GM19397 (cell line): ENCODE results near the gene SMC1B.
A peak's percentile ranks its signal among the peaks of the same experiment; 100 is the strongest.

ENCODE experiments used
- ATAC-seq: cut with Tn5 transposase; IDR thresholded peaks from one replicate; pipeline ENCODE4 v1.9.1; 2021; ENCODE audit warnings: mild to moderate bottlenecking, moderate library complexity; ENCODE audit not compliant: unreplicated experiment

SMC1B gene

DNA sequence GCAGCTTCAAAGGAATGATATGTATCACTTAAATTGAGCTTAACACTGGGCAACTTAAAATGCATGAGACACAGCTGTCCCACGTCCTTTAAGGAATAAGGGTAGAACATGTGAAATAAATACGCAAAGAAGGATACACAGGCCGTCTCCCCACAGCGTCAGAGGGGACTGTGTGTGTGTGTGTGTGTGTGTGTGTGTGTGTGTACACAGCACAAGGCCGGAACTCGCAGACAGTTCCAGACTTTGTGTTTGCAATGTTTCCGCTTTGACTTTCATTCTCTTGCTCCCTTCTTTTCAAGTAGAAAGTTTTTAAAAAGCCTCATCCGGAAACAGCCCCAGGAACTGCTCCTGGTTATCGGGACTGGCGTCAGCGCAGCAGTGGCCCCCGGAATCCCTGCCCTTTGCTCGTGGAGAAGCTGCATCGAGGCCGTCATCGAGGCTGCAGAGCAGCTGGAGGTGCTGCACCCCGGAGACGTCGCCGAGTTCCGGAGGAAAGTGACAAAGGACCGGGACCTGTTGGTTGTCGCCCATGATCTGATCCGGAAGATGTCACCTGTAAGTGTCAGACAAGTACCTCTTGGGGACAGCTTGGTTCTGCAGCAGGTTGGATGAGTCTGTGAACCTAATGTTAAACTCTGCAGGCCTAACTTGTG is 90.4 kb downstream of the SMC1B start:
- ATAC-seq = no peak

DNA sequence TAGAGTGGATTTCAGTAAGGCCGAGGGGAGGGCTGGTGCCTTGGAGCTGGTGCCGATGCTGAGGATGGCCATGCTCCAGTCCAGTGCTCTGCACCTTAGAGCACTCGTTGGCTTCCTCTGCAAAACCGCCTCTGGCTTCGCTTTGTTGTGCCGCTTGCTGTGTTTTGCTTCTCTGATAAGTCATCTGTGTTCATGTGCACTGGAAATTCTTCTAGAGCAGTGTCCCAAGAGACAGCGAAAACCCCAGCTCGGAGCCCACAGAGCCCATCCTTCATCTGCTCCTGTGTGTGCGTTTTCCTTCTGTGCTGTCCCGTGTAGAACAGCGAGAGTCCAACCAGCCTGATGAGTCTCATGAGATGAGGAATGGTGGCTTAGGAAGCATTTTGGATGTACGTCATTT is 91.6 kb downstream of the SMC1B start:
- no peak for ATAC-seq

DNA sequence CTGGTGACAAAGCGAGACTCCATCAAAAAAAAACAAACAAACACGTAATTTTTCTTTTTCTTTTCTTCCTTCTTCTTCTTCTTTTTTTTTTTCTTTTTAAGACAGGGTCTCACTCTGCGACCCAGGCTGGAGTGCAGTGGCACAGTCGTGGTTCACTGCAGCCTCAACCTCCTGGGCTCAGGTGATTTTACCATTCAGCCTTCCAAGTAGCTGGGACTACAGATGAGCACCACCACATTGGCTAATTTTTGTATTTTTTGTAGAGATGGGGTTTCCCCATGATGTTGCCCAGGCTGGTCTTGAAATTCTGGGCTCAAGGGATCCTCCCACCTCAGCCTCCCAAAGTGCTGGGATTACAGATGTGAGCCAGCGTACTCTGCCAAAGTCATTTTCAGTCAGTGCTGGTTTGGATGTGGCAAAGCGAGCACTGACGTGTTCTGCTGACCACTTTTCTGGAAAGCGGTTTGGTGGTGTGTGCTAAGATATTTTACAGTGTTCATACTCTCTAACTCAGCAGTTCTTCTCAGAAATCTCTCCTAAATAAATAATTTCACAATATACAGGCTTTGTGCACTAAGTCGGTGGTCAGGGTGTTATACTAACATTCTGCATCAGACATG is 92.9 kb downstream of the SMC1B start:
- ATAC-seq = no peak

DNA sequence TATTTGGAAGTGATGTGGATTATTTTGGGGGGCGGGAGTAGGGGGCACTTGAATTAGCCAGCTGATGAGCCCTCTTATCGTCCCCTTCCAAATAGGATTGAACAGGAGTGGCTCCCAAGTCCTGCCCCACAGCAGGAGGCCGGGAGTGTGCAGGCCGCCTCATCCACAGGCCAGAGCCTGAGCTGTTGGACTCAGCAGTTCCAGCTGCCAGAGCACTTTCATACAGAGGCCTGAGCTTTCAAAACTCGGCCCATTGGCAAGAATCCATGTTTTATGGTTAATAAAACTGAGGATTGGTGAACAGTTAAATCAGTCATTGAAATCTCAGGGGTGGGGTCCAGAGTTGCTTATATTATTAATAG is 94.1 kb downstream of the SMC1B start:
- ATAC-seq = no peak

DNA sequence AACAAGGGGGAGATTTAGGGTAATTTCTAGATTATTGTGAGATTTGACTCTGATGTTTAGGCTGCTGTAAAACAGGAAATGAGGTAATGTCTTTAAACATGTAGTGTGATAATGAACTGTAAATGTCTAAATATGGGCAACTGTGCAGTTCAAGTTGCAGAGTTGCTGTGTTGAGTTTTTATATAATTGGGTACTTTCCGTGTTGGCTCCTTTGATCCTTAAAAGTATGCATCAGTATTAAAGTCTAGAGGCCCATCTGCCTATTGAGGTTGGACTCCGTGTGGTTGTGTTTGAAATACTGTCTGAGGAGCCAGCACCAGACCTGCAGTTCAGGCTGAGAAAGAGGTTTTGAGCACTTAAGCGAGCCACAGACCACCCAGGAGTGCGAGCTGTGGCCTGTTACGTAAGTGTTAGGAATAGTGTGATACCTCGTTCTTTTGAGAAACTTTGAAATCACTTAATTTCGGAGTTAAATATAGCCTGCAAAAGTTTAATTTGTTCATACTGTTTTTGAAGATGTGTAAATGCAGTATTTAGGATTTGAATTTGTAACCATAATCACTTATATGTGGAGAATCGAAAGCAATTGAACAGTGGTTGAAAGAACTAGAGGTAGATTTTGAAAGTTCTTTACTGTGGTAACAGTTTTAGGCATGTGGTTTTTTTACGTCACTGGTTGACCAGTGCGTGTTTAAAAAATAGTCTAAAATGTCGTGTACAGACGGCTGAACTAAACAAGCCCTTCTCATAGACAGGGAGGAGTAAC is 94.7 kb downstream of the SMC1B start:
- ATAC-seq = no peak

DNA sequence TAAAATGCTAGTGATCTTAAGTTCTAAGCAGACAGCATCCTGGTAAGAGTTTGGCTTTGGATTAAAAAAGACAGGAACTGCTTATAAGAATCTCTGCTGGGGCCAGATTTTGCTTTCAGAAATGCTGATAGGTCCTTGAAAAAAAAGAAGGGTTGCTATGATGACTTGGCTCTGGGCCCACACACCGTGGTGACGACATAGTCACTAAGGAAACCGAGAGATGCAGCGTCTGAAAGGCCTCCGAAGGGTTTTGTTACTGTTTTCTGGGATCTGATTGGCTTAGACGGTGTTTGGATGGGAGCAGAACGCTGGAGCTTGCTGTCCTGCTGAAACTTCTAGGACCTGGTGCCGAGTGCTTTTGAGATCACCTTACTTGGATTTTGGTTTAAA is 95.2 kb downstream of the SMC1B start:
- no peak for ATAC-seq

DNA sequence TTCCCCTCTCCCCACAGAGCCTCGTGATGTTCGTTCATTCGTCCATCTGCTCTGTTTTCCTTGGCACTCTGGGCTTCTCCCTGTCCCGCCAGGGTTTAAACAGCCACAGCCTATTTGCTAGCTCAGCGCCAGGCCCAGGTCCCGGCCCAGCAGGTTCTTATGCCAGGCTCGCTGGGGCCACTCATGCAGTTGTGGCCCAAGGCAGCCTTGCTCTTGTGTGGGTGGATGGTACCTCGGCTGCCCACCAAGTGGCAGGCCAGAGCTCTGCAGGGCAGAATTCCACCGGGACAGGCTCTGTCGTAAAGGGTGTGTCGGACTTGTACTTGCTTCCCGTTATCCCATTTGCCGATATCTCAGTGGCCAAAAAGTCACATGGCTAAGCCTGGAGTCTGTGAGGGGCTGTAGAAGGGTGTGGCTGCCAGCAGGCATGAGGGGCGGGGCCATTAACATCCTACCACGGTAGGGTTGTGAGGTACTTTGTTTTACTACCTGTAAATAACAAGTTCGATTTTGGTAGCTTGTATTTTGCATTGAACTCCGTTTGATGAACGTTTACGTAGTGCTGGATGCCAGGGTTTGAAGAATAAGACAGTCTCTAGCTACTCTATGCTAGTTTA is 95.7 kb downstream of the SMC1B start:
- no peak for ATAC-seq

DNA sequence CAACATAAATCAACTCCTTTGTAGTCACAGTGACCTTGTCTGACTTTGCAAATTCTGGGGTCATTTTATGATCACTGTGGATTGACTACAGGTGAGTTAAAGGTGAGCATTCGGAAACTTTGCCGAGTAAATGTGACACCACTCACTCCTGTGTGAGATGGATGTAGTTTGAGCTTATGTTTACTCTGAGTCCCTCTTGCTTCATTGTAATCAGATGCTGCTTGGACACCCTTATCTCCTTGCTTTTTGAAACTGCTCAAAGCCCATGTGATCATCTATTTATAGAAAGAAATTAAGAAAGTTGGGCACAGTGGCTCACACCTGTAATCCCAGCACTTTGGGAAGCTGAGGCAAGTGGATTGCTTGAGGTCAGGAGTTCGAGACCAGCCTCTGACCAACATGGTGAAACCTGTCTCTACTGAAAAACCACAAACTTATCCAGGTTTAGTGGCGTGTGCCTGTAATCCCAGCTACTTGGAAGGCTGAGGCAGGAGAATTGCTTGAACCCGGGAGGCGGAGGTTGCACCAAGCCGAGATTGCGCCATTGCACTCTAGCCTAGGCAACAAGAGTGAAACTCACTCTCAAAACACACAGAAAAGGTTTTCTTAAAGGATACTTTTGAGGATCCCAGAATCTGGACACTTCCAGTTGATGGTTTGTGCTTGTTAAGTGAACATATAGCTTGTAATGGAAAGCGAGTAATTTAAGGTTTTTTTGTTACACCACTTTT is 96.4 kb downstream of the SMC1B start:
- ATAC-seq = no peak

DNA sequence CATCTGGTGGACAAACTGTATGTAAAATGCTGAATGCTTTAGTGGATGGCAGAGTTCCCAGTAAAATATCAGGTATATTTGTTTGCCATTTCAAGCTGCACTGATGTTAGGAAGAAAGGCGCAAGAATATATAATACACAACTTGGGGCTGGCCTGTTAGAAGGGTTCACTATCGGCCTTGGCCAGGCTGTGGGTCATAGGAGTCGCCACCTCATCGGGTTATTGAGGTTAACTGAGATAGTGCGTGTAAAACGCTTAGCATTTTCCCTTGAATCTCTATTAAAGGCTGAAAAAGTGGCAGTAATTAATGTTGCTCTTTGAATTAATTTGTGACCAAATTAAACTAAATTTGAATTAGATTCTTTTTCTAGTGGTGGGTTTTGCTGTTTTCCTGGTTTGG is 98.6 kb downstream of the SMC1B start:
- ATAC-seq = no peak

DNA sequence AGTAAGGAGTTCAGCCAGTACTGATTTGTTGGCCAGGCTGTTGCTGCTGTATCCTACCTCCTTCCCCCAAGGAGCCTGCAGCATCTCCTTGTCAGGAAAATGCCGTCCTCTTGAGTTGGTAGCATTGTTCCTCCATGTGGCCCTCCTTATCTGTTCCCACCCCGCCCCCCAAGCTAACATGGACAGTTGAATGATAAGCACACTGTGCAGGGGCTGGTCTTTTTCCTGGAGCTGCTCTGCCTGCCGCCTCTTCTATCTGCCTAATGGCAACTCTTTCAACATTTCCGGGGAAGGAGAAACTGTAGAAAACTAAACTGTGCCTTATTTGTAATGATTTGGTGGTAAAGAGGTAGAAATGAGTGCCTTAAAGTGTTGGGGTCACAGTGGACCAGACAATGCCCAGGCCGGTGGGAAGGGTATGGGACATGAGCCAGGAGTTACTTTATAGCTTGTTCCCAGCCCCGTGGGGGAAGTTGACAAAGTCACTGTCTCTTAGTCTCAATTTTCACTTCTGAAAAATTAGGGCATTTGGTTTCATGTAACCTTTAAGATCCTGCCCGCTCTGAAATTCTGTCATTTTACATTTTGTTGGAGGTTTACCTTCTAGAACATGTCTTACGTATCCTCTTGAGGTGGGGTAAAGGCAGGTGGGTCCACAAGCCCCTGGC is 99.2 kb downstream of the SMC1B start:
- no peak for ATAC-seq

DNA sequence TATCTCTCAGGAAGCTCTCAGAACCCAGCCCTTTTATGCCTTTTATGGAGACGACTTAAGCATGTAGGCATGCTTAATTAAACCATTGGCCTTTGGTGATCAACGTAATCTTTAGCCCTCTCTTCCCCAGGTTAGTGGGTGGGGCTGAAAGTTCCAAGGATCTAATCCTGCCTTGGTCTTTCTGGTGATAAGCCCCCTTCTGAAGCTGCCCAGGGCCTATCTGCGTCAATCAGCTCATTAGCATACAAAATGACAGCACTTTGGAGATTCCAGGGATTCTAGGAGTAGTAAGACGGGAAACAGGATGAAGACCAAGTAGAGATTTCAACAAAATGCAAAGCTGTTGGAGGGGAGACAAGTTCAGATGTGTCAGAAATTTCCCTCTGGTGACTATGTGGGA is 100.5 kb downstream of the SMC1B start:
- no peak for ATAC-seq

DNA sequence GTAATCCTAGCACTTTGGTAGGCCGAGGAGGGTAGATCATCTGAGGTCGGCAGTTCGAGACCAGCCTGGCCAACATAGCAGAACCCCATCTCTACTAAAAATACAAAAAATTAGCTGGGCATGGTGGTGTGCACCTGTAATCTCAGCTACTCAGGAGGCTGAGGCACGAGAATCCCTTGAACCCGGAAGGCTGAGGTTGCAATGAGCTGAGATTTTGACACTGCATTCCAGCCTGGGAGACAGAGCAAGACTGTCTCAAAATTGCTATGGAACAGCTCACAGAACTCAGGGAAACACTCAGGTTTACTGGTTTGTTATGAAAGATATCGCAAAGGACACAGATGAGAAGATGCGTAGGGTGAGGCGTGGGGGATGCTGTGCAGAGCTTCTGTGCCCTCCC is 101.0 kb downstream of the SMC1B start:
- ATAC-seq = no peak

DNA sequence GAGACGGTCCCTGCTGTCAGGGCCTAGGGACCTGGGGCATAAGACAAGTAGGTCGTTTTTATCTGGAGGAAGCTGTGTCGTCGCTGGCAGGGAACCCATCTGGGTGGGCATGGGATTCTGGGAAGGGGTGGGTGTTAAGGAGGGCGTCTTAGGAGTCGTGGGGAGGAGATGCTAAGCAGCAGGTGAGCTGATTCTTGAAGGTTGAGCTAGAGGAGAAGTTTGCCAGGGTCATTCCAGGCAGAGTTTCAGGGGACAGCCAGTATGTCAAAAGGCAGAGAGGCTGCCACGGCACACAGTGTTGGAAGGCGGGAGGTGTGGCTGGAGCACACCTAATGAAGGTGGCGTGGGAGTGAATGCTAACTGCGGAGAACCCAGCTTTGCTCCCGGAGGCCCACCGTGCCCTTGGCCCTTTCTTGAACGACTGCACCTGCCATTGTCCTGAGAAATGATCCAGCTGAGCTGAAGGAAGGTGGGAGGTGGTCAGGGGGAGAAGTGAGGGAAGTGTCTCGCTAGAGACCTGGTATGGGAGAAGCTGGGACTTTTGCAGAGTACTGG is 102.3 kb downstream of the SMC1B start:
- ATAC-seq = no peak

DNA sequence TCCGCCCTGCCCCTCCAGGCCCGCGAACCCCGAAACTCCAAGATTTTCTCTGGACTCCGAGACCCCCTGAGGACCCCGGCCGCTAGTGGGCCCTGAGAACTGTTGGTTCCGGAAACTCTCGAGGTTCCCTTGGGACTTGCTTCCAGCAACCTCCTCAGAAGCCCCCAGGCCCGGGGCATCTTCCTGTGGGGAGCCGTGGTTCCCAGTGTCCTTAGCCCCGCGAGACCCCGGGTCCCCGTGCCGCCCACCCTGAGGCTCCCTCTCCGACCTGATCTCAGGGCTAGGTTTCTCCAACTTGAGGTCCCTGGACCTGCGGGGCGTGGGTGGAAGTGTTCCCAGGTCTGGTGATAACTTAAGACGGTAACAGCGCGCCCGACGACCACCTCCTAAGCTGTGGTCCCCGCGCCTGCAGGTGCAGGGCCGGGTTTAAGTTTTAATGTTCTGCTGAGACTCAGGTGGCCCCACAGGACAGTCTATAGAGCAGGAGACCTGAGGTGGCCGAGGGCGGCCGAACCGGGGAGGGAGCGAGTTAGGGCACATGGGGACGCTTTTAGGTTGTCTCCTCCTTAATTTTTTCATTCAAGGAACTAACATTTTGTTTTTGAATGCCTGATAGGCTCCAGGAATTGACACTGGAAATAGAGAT is 102.9 kb downstream of the SMC1B start:
- ATAC-seq = no peak

DNA sequence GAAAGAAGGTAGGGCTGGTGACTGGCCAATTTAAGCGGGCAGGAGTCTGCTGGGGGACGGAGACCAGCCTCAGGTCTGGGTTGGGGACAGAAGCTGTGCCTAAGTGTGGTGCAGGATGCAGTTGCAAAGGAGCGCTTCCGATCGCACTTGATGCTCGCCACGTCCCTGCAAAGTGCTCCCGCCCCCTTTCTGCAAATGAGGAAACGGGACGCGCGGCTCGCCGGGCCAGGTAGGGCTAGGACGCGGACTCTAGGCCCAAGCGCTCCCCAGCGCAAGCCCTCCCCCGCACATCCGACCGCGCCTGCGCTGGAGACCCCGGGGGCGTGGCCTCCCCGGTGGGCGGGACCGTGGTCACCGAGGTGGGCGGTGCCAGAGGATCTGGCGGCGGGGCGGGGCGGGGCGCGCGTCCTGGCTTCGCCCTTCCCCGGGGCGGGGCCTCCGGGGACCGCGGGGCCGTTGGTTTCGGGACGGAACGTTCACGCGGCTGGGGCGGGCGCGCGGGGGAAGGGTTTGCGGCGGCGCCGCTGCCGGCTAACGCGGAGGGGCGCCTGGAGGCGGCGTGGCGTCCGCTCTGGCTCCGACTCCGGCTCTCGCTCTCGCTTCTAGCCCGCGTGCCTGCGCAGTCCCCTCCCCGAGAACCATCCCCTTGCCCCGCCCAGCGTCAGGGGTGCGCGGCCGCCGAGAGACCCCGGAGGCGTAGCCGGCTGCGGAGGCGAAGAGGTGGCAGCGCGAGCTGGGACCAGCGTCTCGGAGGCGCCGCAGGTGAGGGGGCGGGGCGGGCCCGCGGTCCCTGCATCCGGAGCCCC is 103.8 kb downstream of the SMC1B start, which contains the start of gene FAM118A:
Gene FAM118A (plus strand): TSS at position 513 of the 806 bp plus-strand sequence. CDS start 12,446 bp downstream, outside the sequence.
- peak; percentile 85 for ATAC-seq

DNA sequence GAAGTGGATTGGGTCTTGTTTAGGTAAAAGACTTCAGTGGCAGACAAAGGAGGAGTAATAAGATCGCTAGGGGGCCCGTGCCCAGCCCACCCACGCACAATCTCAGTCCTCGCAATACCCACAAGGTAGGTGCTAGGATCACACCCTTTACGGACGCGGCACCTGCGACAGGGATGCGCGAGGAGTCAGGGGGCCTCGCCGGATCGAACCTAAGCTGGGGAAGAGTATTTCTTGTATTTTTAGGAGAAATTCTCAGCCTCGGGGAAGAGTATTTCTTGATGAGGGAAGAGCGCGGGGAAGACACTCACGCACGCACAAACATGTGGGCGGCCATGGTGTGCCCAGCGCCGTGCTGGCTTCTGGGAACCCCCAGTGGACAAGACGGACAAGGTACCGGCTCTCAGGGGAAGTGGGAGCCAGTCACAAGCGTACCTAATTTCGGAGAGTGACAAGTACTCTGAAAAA is 104.4 kb downstream of the SMC1B start:
- no peak for ATAC-seq

DNA sequence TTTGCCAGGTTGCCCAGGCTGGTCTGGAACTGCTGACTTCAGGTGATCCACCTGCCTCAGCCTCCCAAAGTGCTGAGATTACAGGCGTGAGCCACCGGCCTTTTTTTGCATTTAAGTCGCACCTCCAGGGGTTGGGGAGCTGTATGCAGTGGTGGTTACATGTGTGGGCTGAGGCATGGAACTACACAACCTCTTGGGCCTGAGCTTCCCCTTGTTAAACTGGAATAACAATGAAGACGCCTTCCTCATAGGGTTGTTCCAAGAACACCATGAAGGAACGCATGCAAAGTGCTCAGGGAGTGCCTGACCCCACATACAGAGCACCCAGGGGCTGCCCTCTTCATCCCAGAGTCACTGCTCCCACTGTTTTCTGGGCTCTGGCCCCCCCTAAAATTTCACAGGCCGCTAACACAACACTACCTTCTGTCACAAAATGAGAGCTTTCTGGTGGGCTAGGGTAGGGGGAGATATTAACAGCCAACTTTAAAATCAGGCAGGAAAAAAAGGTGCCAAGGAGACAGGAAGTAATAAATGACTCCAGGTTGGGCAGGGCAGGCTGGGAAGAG is 104.9 kb downstream of the SMC1B start:
- no peak for ATAC-seq

DNA sequence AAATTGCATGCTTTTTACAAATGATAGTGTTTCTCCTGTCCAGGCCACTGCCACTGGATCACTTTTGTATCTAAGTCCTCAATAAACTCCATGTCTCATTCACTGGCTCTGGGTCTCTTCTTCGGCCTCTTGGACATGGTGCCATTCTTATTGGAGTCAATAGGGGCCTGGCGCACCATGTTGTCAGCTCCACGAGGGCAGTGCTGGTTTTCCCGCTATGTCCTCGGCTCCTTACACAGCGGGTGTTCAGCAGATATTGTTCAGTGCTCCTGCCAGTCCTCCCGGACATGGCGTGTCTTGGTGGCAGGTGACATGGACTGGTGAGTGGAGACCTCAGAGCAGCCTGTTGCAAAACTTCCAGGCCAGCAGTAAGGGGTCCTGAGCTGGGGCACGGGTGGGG is 107.3 kb downstream of the SMC1B start:
- ATAC-seq = no peak
